IPS-20b (cell line): ENCODE measurements around the gene FAM118A.
"Not testable (repeated sequence)": the region's sequence is repeated elsewhere in the genome, so short reads cannot be mapped to it uniquely, and the experiment has no call there.

Experiments
- H3K27ac ChIP-seq: one replicate; pipeline ENCODE4 v1.5.1; 2013; ENCODE audit warnings: low read length
- H3K27me3 ChIP-seq: 2 replicates; pipeline ENCODE4 v1.6.1; 2013; ENCODE audit warnings: mild to moderate bottlenecking, low read length, inconsistent platforms; ENCODE audit not compliant: insufficient read depth
- H3K36me3 ChIP-seq: 2 replicates; pipeline ENCODE4 v1.6.1; 2013; ENCODE audit warnings: low read depth, mild to moderate bottlenecking, inconsistent platforms, low read length, moderate library complexity; ENCODE audit not compliant: insufficient read depth
- H3K4me1 ChIP-seq: 2 replicates; pipeline ENCODE4 v1.6.1; 2013; ENCODE audit warnings: mild to moderate bottlenecking, control low read depth, inconsistent platforms, low read length, moderate library complexity; ENCODE audit not compliant: insufficient read depth
- H3K4me3 ChIP-seq: 2 replicates; pipeline ENCODE4 v1.5.1; 2013; ENCODE audit warnings: mild to moderate bottlenecking, low read length, inconsistent platforms
- H3K9ac ChIP-seq: 2 replicates; pipeline ENCODE4 v1.6.1; 2013; ENCODE audit warnings: low read depth, mild to moderate bottlenecking, inconsistent platforms, low read length, moderate library complexity
- H3K9me3 ChIP-seq: 2 replicates; pipeline ENCODE4 v1.6.1; 2013; ENCODE audit warnings: mild to moderate bottlenecking, low read depth, low read length, inconsistent platforms; ENCODE audit not compliant: insufficient read depth

FAM118A gene

GRCh38 chr22:45270095-45271020 is 39.4 kb upstream of the FAM118A start:
- no peak overlapping the region for H3K9ac ChIP-seq
- H3K36me3 ChIP-seq: no peaks in the 10 kb centered on the region
- H3K4me3 ChIP-seq: no peak overlapping the region
- H3K4me1 ChIP-seq: peaks cover 8% of the 10 kb centered on the region; the same call in 1 of the 2 replicates
- H3K27ac ChIP-seq: no peak overlapping the region
- no peaks in the 10 kb centered on the region for H3K9me3 ChIP-seq
- peaks cover 16% of the 10 kb centered on the region for H3K27me3 ChIP-seq

- Histone ChIP-seq H3K9ac (no peak overlapping the region), H3K36me3 (no peaks in the 10 kb centered on the region), H3K9me3 (no peaks in the 10 kb centered on the region), H3K27me3 (peaks cover 16% of the 10 kb centered on the region), H3K4me3 (no peak overlapping the region), H3K4me1 (peaks cover 8% of the 10 kb centered on the region; the same call in 1 of the 2 replicates), H3K27ac (no peak overlapping the region)
Observed at GRCh38 chr22:45271667-45272201, 38.0 kb upstream of the FAM118A start.

GRCh38 chr22:45272498-45272897 is 37.2 kb upstream of the FAM118A start:
- Histone ChIP-seq H3K9me3 (no peaks in the 10 kb centered on the region), H3K4me1 (peaks cover 8% of the 10 kb centered on the region; the same call in 1 of the 2 replicates), H3K9ac (no peak overlapping the region), H3K4me3 (no peak overlapping the region), H3K27ac (no peak overlapping the region), H3K36me3 (no peaks in the 10 kb centered on the region), H3K27me3 (peaks cover 16% of the 10 kb centered on the region)

GRCh38 chr22:45273452-45274075 is 36.2 kb upstream of the FAM118A start:
- Histone ChIP-seq H3K36me3 (no peaks in the 10 kb centered on the region), H3K9ac (no peak overlapping the region), H3K27ac (no peak overlapping the region), H3K4me3 (no peak overlapping the region), H3K27me3 (peaks cover 16% of the 10 kb centered on the region), H3K4me1 (peaks cover 8% of the 10 kb centered on the region; the same call in 1 of the 2 replicates), H3K9me3 (no peaks in the 10 kb centered on the region)

- H3K4me3 ChIP-seq: no peak overlapping the region
- H3K36me3 ChIP-seq: no peaks in the 10 kb centered on the region
Observed at GRCh38 chr22:45276507-45277105, 33.1 kb upstream of the FAM118A start.

GRCh38 chr22:45277720-45278119 is 32.0 kb upstream of the FAM118A start:
- H3K9me3 ChIP-seq, H3K36me3 ChIP-seq, H3K27me3 ChIP-seq, H3K4me1 ChIP-seq, H3K9ac ChIP-seq, H3K27ac ChIP-seq, H3K4me3 ChIP-seq: not testable (repeated sequence)

More at GRCh38 chr22:45276507-45277105, 33.1 kb upstream of the FAM118A start:
- H3K27ac ChIP-seq: no peak overlapping the region
- no peaks in the 10 kb centered on the region for H3K9me3 ChIP-seq
- H3K9ac ChIP-seq: no peak overlapping the region
- H3K27me3 ChIP-seq: no peaks in the 10 kb centered on the region
- no peaks in the 10 kb centered on the region for H3K4me1 ChIP-seq

- peaks cover 11% of the 10 kb centered on the region for H3K27me3 ChIP-seq
- no peaks in the 10 kb centered on the region for H3K36me3 ChIP-seq
- H3K9me3 ChIP-seq: no peaks in the 10 kb centered on the region
- no peaks in the 10 kb centered on the region for H3K4me1 ChIP-seq
- no peak overlapping the region for H3K9ac ChIP-seq
- H3K4me3 ChIP-seq: no peak overlapping the region
- no peak overlapping the region for H3K27ac ChIP-seq
Observed at GRCh38 chr22:45278125-45278524, 31.6 kb upstream of the FAM118A start.

GRCh38 chr22:45280587-45280980 is 29.1 kb upstream of the FAM118A start:
- Histone ChIP-seq H3K4me3 (no peak overlapping the region), H3K9ac (no peak overlapping the region), H3K27ac (no peak overlapping the region), H3K36me3 (no peaks in the 10 kb centered on the region), H3K27me3 (peaks cover 32% of the 10 kb centered on the region), H3K9me3 (no peaks in the 10 kb centered on the region), H3K4me1 (no peaks in the 10 kb centered on the region)

- H3K9ac ChIP-seq: no peak overlapping the region
- no peaks in the 10 kb centered on the region for H3K36me3 ChIP-seq
- no peak overlapping the region for H3K27ac ChIP-seq
- no peaks in the 10 kb centered on the region for H3K9me3 ChIP-seq
- H3K4me1 ChIP-seq: no peaks in the 10 kb centered on the region
- no peak overlapping the region for H3K4me3 ChIP-seq
- peaks cover 37% of the 10 kb centered on the region for H3K27me3 ChIP-seq
Observed at GRCh38 chr22:45281010-45281409, 28.7 kb upstream of the FAM118A start.

- Histone ChIP-seq H3K4me1 (no peaks in the 10 kb centered on the region; the same call in 1 of the 2 replicates), H3K36me3 (no peaks in the 10 kb centered on the region), H3K9ac (peak within 1 kb of the TSS; percentile 41; the same call in 1 of the 2 replicates), H3K4me3 (peak within 1 kb of the TSS; percentile 60), H3K27ac (no peak within 1 kb of the TSS), H3K27me3 (peaks cover 46% of the 10 kb centered on the region), H3K9me3 (no peaks in the 10 kb centered on the region)
Observed at GRCh38 chr22:45284705-45285262, 24.9 kb upstream of the FAM118A start, which contains the start of gene UPK3A. TSS of gene UPK3A (plus strand) at chr22:45284949. CDS start at chr22:45285014, 65 bp downstream.
